SK-N-SH (cell line): Measurements from ENCODE around the gene FMN1.

ENCODE experiments used
- CHD2 ChIP-seq: fragments of 150-350 bp; IDR thresholded peaks from 2 replicates; pipeline ENCODE4 v1.6.1; 2018; ENCODE audit warnings: low read length; ENCODE audit not compliant: partially characterized antibody
- TF ChIP-seq, protein P1 (sequence below): IDR thresholded peaks from 2 replicates; pipeline ENCODE4 v1.6.1; 2012; ENCODE audit warnings: mild to moderate bottlenecking, low read depth, low read length, moderate library complexity
- TF ChIP-seq, protein P2 (sequence below): fragments of 150-350 bp; IDR thresholded peaks from 2 replicates; pipeline ENCODE4 v1.6.1; 2017; ENCODE audit warnings: antibody characterized with exemption, low read length, low read depth, borderline replicate concordance
- TF ChIP-seq, protein P3 (sequence below): fragments of 200-600 bp; sonication (generic); IDR thresholded peaks from 2 replicates; pipeline ENCODE4 v1.6.1; 2017; ENCODE audit warnings: antibody characterized with exemption, mild to moderate bottlenecking, moderate library complexity

DNA sequence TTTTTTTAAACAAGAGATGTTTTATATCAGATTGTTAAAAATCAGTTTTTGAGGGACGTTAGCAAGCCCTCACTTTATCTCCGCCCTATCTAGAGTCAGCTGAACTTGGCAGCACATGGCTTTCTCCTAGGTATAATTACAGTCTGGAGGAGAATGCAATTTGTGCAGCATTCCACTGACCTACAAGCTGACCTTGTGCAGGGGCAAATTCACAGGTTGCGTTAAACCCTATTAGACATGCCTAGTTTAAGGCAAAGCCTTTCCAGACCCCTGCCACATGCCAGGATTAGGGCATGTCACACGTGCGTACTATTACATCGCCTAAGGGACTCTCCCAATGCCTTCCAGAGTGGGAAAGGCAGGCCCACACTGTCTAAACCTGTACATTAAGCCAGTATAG is 252.7 kb downstream of the FMN1 start:
- TF ChIP-seq, protein P1, sequence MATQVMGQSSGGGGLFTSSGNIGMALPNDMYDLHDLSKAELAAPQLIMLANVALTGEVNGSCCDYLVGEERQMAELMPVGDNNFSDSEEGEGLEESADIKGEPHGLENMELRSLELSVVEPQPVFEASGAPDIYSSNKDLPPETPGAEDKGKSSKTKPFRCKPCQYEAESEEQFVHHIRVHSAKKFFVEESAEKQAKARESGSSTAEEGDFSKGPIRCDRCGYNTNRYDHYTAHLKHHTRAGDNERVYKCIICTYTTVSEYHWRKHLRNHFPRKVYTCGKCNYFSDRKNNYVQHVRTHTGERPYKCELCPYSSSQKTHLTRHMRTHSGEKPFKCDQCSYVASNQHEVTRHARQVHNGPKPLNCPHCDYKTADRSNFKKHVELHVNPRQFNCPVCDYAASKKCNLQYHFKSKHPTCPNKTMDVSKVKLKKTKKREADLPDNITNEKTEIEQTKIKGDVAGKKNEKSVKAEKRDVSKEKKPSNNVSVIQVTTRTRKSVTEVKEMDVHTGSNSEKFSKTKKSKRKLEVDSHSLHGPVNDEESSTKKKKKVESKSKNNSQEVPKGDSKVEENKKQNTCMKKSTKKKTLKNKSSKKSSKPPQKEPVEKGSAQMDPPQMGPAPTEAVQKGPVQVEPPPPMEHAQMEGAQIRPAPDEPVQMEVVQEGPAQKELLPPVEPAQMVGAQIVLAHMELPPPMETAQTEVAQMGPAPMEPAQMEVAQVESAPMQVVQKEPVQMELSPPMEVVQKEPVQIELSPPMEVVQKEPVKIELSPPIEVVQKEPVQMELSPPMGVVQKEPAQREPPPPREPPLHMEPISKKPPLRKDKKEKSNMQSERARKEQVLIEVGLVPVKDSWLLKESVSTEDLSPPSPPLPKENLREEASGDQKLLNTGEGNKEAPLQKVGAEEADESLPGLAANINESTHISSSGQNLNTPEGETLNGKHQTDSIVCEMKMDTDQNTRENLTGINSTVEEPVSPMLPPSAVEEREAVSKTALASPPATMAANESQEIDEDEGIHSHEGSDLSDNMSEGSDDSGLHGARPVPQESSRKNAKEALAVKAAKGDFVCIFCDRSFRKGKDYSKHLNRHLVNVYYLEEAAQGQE: no peak
- TF ChIP-seq CHD2: no peak
- TF ChIP-seq, protein P2, sequence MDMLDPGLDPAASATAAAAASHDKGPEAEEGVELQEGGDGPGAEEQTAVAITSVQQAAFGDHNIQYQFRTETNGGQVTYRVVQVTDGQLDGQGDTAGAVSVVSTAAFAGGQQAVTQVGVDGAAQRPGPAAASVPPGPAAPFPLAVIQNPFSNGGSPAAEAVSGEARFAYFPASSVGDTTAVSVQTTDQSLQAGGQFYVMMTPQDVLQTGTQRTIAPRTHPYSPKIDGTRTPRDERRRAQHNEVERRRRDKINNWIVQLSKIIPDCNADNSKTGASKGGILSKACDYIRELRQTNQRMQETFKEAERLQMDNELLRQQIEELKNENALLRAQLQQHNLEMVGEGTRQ: no peak
- TF ChIP-seq, protein P3, sequence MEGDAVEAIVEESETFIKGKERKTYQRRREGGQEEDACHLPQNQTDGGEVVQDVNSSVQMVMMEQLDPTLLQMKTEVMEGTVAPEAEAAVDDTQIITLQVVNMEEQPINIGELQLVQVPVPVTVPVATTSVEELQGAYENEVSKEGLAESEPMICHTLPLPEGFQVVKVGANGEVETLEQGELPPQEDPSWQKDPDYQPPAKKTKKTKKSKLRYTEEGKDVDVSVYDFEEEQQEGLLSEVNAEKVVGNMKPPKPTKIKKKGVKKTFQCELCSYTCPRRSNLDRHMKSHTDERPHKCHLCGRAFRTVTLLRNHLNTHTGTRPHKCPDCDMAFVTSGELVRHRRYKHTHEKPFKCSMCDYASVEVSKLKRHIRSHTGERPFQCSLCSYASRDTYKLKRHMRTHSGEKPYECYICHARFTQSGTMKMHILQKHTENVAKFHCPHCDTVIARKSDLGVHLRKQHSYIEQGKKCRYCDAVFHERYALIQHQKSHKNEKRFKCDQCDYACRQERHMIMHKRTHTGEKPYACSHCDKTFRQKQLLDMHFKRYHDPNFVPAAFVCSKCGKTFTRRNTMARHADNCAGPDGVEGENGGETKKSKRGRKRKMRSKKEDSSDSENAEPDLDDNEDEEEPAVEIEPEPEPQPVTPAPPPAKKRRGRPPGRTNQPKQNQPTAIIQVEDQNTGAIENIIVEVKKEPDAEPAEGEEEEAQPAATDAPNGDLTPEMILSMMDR: no peak
